A549 (cell line): ENCODE results near the gene STRAP. TPM values are rescaled to one million over a fixed set of nuclear protein-coding genes. Genes with fewer than 3 reads are reported as not detected.

Experiments
- ATAC-seq, 2 experiments: fragments of 200-7000 bp in 1 of 2; fragments of >200 bp in 1 of 2; cut with Nextera tagmentation in 1 of 2; cut with Tn5 transposase in 1 of 2; 3 replicates each; pipeline versions ENCODE4 v1.8.0 to v1.9.1; 2018 to 2020; ENCODE audit warnings: mild to moderate bottlenecking in 1 of 2, moderate library complexity in 1 of 2
- CTCF ChIA-PET: fragments of 300-600 bp; sonication (Branson Sonifier 250); formaldehyde crosslinking; extraction: SDS; loops from one replicate; lab custom pipeline; 2021; ENCODE audit warnings: antibody characterized with exemption, inconsistent platforms; lab: Yijun Ruan, JAX
- POLR2A ChIA-PET: fragments of 350-600 bp; formaldehyde crosslinking; extraction: SDS; loops from one replicate; lab custom pipeline; 2021; ENCODE audit warnings: antibody characterized with exemption, inconsistent platforms; lab: Yijun Ruan, JAX
- DNase-seq, 2 experiments: peaks; one replicate each; pipeline versions ENCODE4 v3.0.0 to v3.0.0-alpha.2; 2011 to 2016; ENCODE audit warnings: low read depth in 1 of 2, low spot score in 1 of 2
- FAIRE-seq: peaks from 2 replicates; lab custom pipeline; 2011; peaks lifted over from hg19 to GRCh38; lab: Jason Lieb, UNC
- H3K27ac ChIP-seq, 2 experiments: fragments of >200 bp; sonication (Bioruptor Twin); formaldehyde crosslinking; 3 replicates each; pipeline ENCODE4 v1.5.1; 2016 to 2017
- H3K4me1 ChIP-seq: fragments of >200 bp; sonication (Bioruptor Twin); formaldehyde crosslinking; 3 replicates; pipeline ENCODE4 v1.6.1; 2016
- H3K4me2 ChIP-seq: fragments of >200 bp; sonication (Bioruptor Twin); formaldehyde crosslinking; 3 replicates; pipeline ENCODE4 v1.6.1; 2016
- H3K4me3 ChIP-seq: fragments of >200 bp; sonication (Bioruptor Twin); formaldehyde crosslinking; 3 replicates; pipeline ENCODE4 v1.5.1; 2016
- H3K9me3 ChIP-seq: fragments of >200 bp; sonication (Bioruptor Twin); formaldehyde crosslinking; 3 replicates; pipeline ENCODE4 v1.6.1; 2016
- BCL3 ChIP-seq: fragments of >200 bp; sonication (Bioruptor Twin); formaldehyde crosslinking; IDR thresholded peaks from 3 replicates; pipeline ENCODE4 v1.6.1; 2016
- BHLHE40 ChIP-seq: IDR thresholded peaks from 2 replicates; pipeline ENCODE4 v1.6.1; 2012; ENCODE audit warnings: low read depth, low read length, inconsistent platforms
- E2F6 ChIP-seq: IDR thresholded peaks from 2 replicates; pipeline ENCODE4 v1.6.1; 2012; ENCODE audit warnings: low read depth, borderline replicate concordance
- EHMT2 ChIP-seq: fragments of 200-600 bp; sonication (generic); IDR thresholded peaks from 2 replicates; pipeline ENCODE4 v1.6.1; 2016; ENCODE audit warnings: antibody characterized with exemption, low read depth, mild to moderate bottlenecking, moderate library complexity
- ELK1 ChIP-seq: fragments of 150-350 bp; IDR thresholded peaks from 2 replicates; pipeline ENCODE4 v1.6.1; 2014; ENCODE audit warnings: low read depth, mild to moderate bottlenecking, low read length
- GATA3 ChIP-seq: IDR thresholded peaks from 2 replicates; pipeline ENCODE4 v1.6.1; 2012; ENCODE audit warnings: borderline replicate concordance
- HES2 ChIP-seq: fragments of >200 bp; sonication (Bioruptor Twin); formaldehyde crosslinking; IDR thresholded peaks from 2 replicates; pipeline ENCODE4 v1.6.1; 2016
- KDM1A ChIP-seq: fragments of 200-600 bp; sonication (generic); IDR thresholded peaks from 2 replicates; pipeline ENCODE4 v1.6.1; 2016; ENCODE audit warnings: low read depth, mild to moderate bottlenecking
- KDM5A ChIP-seq: fragments of 200-600 bp; sonication (generic); IDR thresholded peaks from 2 replicates; pipeline ENCODE4 v1.6.1; 2016; ENCODE audit warnings: antibody characterized with exemption, mild to moderate bottlenecking
- MAFK ChIP-seq: fragments of 450-650 bp; IDR thresholded peaks from 2 replicates; pipeline ENCODE4 v1.6.1; 2014; ENCODE audit not compliant: partially characterized antibody
- NFE2L2 ChIP-seq: fragments of 150-350 bp; conservative IDR thresholded peaks from 2 replicates; pipeline ENCODE4 v1.6.1; 2014; ENCODE audit warnings: low read length
- NPAS2 ChIP-seq: fragments of 250-450 bp; sonication (Bioruptor Pico); IDR thresholded peaks from 2 replicates; pipeline ENCODE4 v1.8.0; 2022; ENCODE audit warnings: mild to moderate bottlenecking, moderate library complexity, borderline replicate concordance
- RCOR1 ChIP-seq: fragments of 150-350 bp; IDR thresholded peaks from 2 replicates; pipeline ENCODE4 v1.6.1; 2014; ENCODE audit warnings: antibody characterized with exemption, low read length, low read depth
- REST ChIP-seq: fragments of 200-600 bp; sonication (generic); IDR thresholded peaks from 2 replicates; pipeline ENCODE4 v1.6.1; 2016; ENCODE audit warnings: antibody characterized with exemption, mild to moderate bottlenecking, moderate library complexity
- SREBF2 ChIP-seq: fragments of 450-650 bp; IDR thresholded peaks from 2 replicates; pipeline ENCODE4 v1.6.1; 2014; ENCODE audit warnings: mild to moderate bottlenecking, moderate library complexity
- USF2 ChIP-seq: fragments of 450-650 bp; IDR thresholded peaks from 2 replicates; pipeline ENCODE4 v1.6.1; 2014; ENCODE audit warnings: antibody characterized with exemption
- ZC3H11A ChIP-seq: fragments of 450-650 bp; IDR thresholded peaks from 2 replicates; pipeline ENCODE4 v1.6.1; 2014; ENCODE audit warnings: antibody characterized with exemption, mild to moderate bottlenecking
- WGBS: methylation state at CpG from one replicate; pipeline ENCODE4 v1.1.6; 2017; ENCODE audit errors: missing lambda C conversion rate; 5-methylcytosine and 5-hydroxymethylcytosine counted together
- polyA plus RNA-seq, 4 experiments: library from polyadenylated mRNA; depleted of rRNA in 3 of 4; stranded (reverse); fragments of >200 nt; fragmentation: RNase III in 1 of 4; extraction: RNeasy Plus Mini Kit Qiagen cat#74134 plus additional on column Dnase treatment in 1 of 4; gene quantifications; 2 replicates in 3 of 4; 3 replicates in 1 of 4; pipeline ENCODE4 v1.2.3, GENCODE V29; 2011 to 2017

STRAP gene
- polyA plus RNA-seq, 2 of the 4 experiments (the other 2 are of a cell fraction), result 201 to 300 TPM

- H3K4me3 ChIP-seq, result no peak overlapping the region
- TF ChIP-seq EHMT2, result no peak
- TF ChIP-seq SREBF2, result no peak
- no peak for TF ChIP-seq REST
- no peak for TF ChIP-seq RCOR1
- TF ChIP-seq BHLHE40, result no peak
- no peak for TF ChIP-seq BCL3
- no peak for TF ChIP-seq E2F6
- no peak for TF ChIP-seq HES2
- TF ChIP-seq ELK1, result no peak
- no peak for TF ChIP-seq NPAS2 (CRISPR knock-in tag)
- no peak for TF ChIP-seq USF2
- TF ChIP-seq GATA3, result no peak
- no peak for TF ChIP-seq KDM5A
- TF ChIP-seq MAFK, result no peak
- ChIA-PET CTCF (interaction anchor here (1.1 to 1.2 kb wide), 2 partner anchors 26 to 53 kb away, joined by 3 read pairs; no protein-coding TSS in a partner anchor), POLR2A (no interaction called here)
- ATAC-seq (peak; percentile 23 to 46; a peak in 3 of 6 replicates), FAIRE-seq (no peak), DNase-seq (no peak)
- 75% methylated on average over 10 of the region's 10 CpGs for WGBS
- no peak overlapping the region for H3K4me2 ChIP-seq
- no peaks in the 10 kb centered on the region for H3K9me3 ChIP-seq
- no peak overlapping the region for H3K27ac ChIP-seq
- peaks cover 20% of the 10 kb centered on the region for H3K4me1 ChIP-seq
Measured at GRCh38 chr12:15928870-15929571, 46.8 kb downstream of the STRAP start.

- peak overlapping the region; percentile 31; the same call in 2 of the 3 replicates for H3K4me2 ChIP-seq
- no peak overlapping the region for H3K4me3 ChIP-seq
- peak overlapping the region; percentile 5 to 33; a peak in 1 of 6 replicates for H3K27ac ChIP-seq
- no peak for FAIRE-seq
- TF ChIP-seq ZC3H11A, result no peak
- TF ChIP-seq NFE2L2, result peak; percentile 79
- no peak for TF ChIP-seq KDM1A
- peak; percentile 89 for TF ChIP-seq MAFK
- TF ChIP-seq, all 56 proteins: peak for 2
- Histone ChIP-seq H3K4me1 (peaks cover 20% of the 10 kb centered on the region), H3K9me3 (no peaks in the 10 kb centered on the region)
- 80% methylated on average over 3 of the region's 3 CpGs for WGBS
- ChIA-PET CTCF (interaction anchor here (0.6 to 1.3 kb wide), 2 partner anchors 32 to 102 kb away, joined by 3 read pairs; no protein-coding TSS in a partner anchor), POLR2A (no interaction called here)
- ATAC-seq, result peak; percentile 53 to 70; a peak in 3 of 6 replicates
- peak in 1 of 2 experiments; percentile 50 for DNase-seq
Measured at GRCh38 chr12:15931590-15932053, 49.4 kb downstream of the STRAP start.
